Liver (tissue), 9 donors: ENCODE results near the gene KIT. TPM values are rescaled to one million over a fixed set of nuclear protein-coding genes. Genes with fewer than 3 reads are reported as not detected.
A peak's percentile ranks its signal among the peaks of the same experiment; 100 is the strongest.

ENCODE experiments used
- DNase-seq: peaks from one replicate; pipeline ENCODE4 v3.0.0-alpha.2; 2017; ENCODE audit warnings: low spot score
- H3K27ac ChIP-seq, 2 donors: one replicate each; pipeline ENCODE4 v1.7.0; 2013; ENCODE audit warnings: inconsistent platforms in 2 of 2, low read length in 2 of 2, control low read depth in 1 of 2, low read depth in 1 of 2, mild to moderate bottlenecking in 1 of 2
- H3K27me3 ChIP-seq, 4 donors: one replicate each; pipeline versions ENCODE4 v1.6.1 to v1.7.0; 2013; ENCODE audit warnings: low read length in 3 of 4, inconsistent platforms in 1 of 4, mild to moderate bottlenecking in 1 of 4, moderate library complexity in 1 of 4; ENCODE audit not compliant: control insufficient read depth in 4 of 4, insufficient read depth in 4 of 4
- H3K36me3 ChIP-seq, 4 donors: one replicate each; pipeline versions ENCODE4 v1.6.1 to v1.7.0; 2013; ENCODE audit warnings: low read length in 3 of 4, mild to moderate bottlenecking in 3 of 4, low read depth in 1 of 4, moderate library complexity in 1 of 4; ENCODE audit not compliant: control insufficient read depth in 4 of 4, insufficient read depth in 3 of 4
- H3K4me1 ChIP-seq, 4 donors: one replicate each; pipeline versions ENCODE4 v1.6.1 to v1.7.0; 2013; ENCODE audit warnings: low read length in 3 of 4, mild to moderate bottlenecking in 3 of 4, moderate library complexity in 1 of 4; ENCODE audit not compliant: control insufficient read depth in 4 of 4, insufficient read depth in 4 of 4
- H3K4me3 ChIP-seq, 3 donors: one replicate each; pipeline versions ENCODE4 v1.6.1 to v1.7.0; 2013; ENCODE audit warnings: low read length in 3 of 3, control low read depth in 1 of 3, low read depth in 1 of 3, mild to moderate bottlenecking in 1 of 3
- H3K9ac ChIP-seq, 2 donors: one replicate each; pipeline ENCODE4 v1.7.0; 2013; ENCODE audit warnings: low read length in 2 of 2, mild to moderate bottlenecking in 2 of 2, moderate library complexity in 2 of 2, control low read depth in 1 of 2, low read depth in 1 of 2
- H3K9me3 ChIP-seq, 4 donors: one replicate each; pipeline versions ENCODE4 v1.6.1 to v1.7.0; 2013; ENCODE audit warnings: low read length in 3 of 4; ENCODE audit not compliant: control insufficient read depth in 4 of 4
- CTCF ChIP-seq: fragments of 150-350 bp; IDR thresholded peaks from 2 replicates; pipeline ENCODE4 v1.5.1; 2017; ENCODE audit warnings: improper control_type of control experiment, low read depth, low read length; ENCODE audit not compliant: missing input control
- GABPA ChIP-seq, 2 donors: IDR thresholded peaks in 1 of 2; conservative IDR thresholded peaks in 1 of 2; 2 replicates each; pipeline ENCODE4 v1.6.1; 2016; ENCODE audit warnings: antibody characterized with exemption in 2 of 2, mild to moderate bottlenecking in 1 of 2, moderate library complexity in 1 of 2
- HNF4G ChIP-seq: IDR thresholded peaks from 2 replicates; pipeline ENCODE4 v1.6.1; 2016; ENCODE audit warnings: antibody characterized with exemption
- MAX ChIP-seq: IDR thresholded peaks from 2 replicates; pipeline ENCODE4 v1.6.1; 2016; ENCODE audit warnings: antibody characterized with exemption
- RAD21 ChIP-seq, 2 donors: IDR thresholded peaks; 2 replicates each; pipeline ENCODE4 v1.6.1; 2016; ENCODE audit warnings: antibody characterized with exemption in 2 of 2, mild to moderate bottlenecking in 2 of 2
- REST ChIP-seq: IDR thresholded peaks from 2 replicates; pipeline ENCODE4 v1.6.1; 2016; ENCODE audit warnings: antibody characterized with exemption, mild to moderate bottlenecking
- SP1 ChIP-seq: IDR thresholded peaks from 2 replicates; pipeline ENCODE4 v1.6.1; 2018; ENCODE audit warnings: antibody characterized with exemption, mild to moderate bottlenecking
- TAF1 ChIP-seq: conservative IDR thresholded peaks from 2 replicates; pipeline ENCODE4 v1.6.1; 2016; ENCODE audit warnings: antibody characterized with exemption, mild to moderate bottlenecking
- ZBTB33 ChIP-seq: IDR thresholded peaks from 2 replicates; pipeline ENCODE4 v1.6.1; 2016; ENCODE audit warnings: antibody characterized with exemption
- WGBS: extraction: QIAGEN DNeasy Blood & Tissue Kit; methylation state at CpG from one replicate; pipeline ENCODE4 v1.1.7; 2013; 5-methylcytosine and 5-hydroxymethylcytosine counted together
- polyA plus RNA-seq, 2 donors: library from polyadenylated mRNA; stranded (reverse) in 1 of 2; unstranded in 1 of 2; fragments of 200-250 nt in 1 of 2; fragments of >200 nt in 1 of 2; fragmentation: Nextera tagmentation in 1 of 2; extraction: Ambion mirVana in 1 of 2; gene quantifications; one replicate each; pipeline versions ENCODE4 v1.2.1 to v1.2.3, GENCODE V29; 2013 to 2015
- total RNA-seq, 2 donors: library from RNA; depleted of rRNA; stranded (reverse); fragments of >200 nt; gene quantifications; one replicate each; pipeline ENCODE4 v1.2.3, GENCODE V29; 2014
- donor health status: healthy.
- donor health status: healthy.
- donor health status: healthy.
- donor health status: healthy.
- donor health status: healthy.

The KIT gene
- total and polyA plus RNA-seq, 4 donors, result 0.06 to 5.5 (median 0.96) TPM

GRCh38 chr4:54683616-54684346 lies 26.0 kb downstream of the KIT start:
- Histone ChIP-seq H3K9ac (no peak overlapping the region), H3K36me3 (no peaks in the 10 kb centered on the region), H3K4me3 (no peak overlapping the region), H3K4me1 (no peaks in the 10 kb centered on the region), H3K9me3 (no peaks in the 10 kb centered on the region), H3K27ac (no peak overlapping the region), H3K27me3 (peaks cover 0 to 2% (median 0%) of the 10 kb centered on the region in 4 donors)
- 76% methylated on average over 8 of the region's 8 CpGs for WGBS
- peak in 1 of 2 donors; percentile 53 for TF ChIP-seq RAD21 (IDR thresholded peaks at IDR 0.05)
- peak; percentile 30 for TF ChIP-seq CTCF
- no peak for TF ChIP-seq GABPA (IDR thresholded peaks at IDR 0.05 in 1 of 2, conservative IDR thresholded peaks at IDR 0.05 in 1 of 2)
- DNase-seq, result no peak

GRCh38 chr4:54685810-54686209 lies 28.1 kb downstream of the KIT start:
- TF ChIP-seq TAF1 (no peak), HNF4G (no peak), ZBTB33 (no peak), MAX (no peak), REST (no peak), SP1 (no peak)
- DNase-seq, result no peak
- Histone ChIP-seq H3K4me1 (no peaks in the 10 kb centered on the region), H3K9me3 (no peaks in the 10 kb centered on the region), H3K9ac (no peak overlapping the region), H3K27ac (no peak overlapping the region), H3K4me3 (no peak overlapping the region), H3K27me3 (peaks cover 0 to 2% (median 0%) of the 10 kb centered on the region in 4 donors), H3K36me3 (no peaks in the 10 kb centered on the region)
- 88% methylated on average over 1 of the region's 1 CpG for WGBS
